K562 (cell line): Measurements from ENCODE around the gene HLA-B. TPM values are rescaled to one million over a fixed set of nuclear protein-coding genes. Genes with fewer than 3 reads are reported as not detected.

Experiments
- CBX1 ChIP-seq: sonication (generic); IDR thresholded peaks from 2 replicates; pipeline ENCODE4 v1.6.1; 2016; ENCODE audit warnings: antibody characterized with exemption, low read depth, mild to moderate bottlenecking
- CHAMP1 ChIP-seq: fragments of 450-650 bp; IDR thresholded peaks from 2 replicates; pipeline ENCODE4 v1.6.1; 2016; ENCODE audit warnings: mild to moderate bottlenecking
- E2F5 ChIP-seq: sonication (generic); formaldehyde crosslinking; IDR thresholded peaks from 2 replicates; pipeline ENCODE4 v1.8.0; 2022; ENCODE audit warnings: mild to moderate bottlenecking, missing genetic modification reagents
- ETV1 ChIP-seq: fragments of 450-650 bp; conservative IDR thresholded peaks from 2 replicates; pipeline ENCODE4 v1.6.1; 2016; ENCODE audit warnings: missing genetic modification characterization, control low read depth, low read depth, missing compliant biosample characterization
- ETV6 ChIP-seq, 3 experiments: fragments of 150-350 bp in 1 of 3; sonication (generic) in 1 of 3; formaldehyde crosslinking in 1 of 3; IDR thresholded peaks; 2 replicates each; pipeline versions ENCODE4 v1.6.1 to v1.8.0; 2014 to 2022; ENCODE audit warnings: borderline replicate concordance in 2 of 3, low read depth in 2 of 3, antibody characterized with exemption in 1 of 3, low read length in 1 of 3, mild to moderate bottlenecking in 1 of 3, missing genetic modification reagents in 1 of 3
- FOXP4 ChIP-seq: sonication (generic); formaldehyde crosslinking; IDR thresholded peaks from 2 replicates; pipeline ENCODE4 v1.8.0; 2022; ENCODE audit warnings: mild to moderate bottlenecking, missing genetic modification reagents, borderline replicate concordance
- GTF2B ChIP-seq: IDR thresholded peaks from 2 replicates; pipeline ENCODE4 v1.6.1; 2011; ENCODE audit not compliant: insufficient read length; ENCODE audit errors: extremely low read depth
- MCM2 ChIP-seq: fragments of 450-650 bp; IDR thresholded peaks from 2 replicates; pipeline ENCODE4 v1.6.1; 2017; ENCODE audit warnings: low read depth, mild to moderate bottlenecking
- PHF21A ChIP-seq: fragments of 450-650 bp; IDR thresholded peaks from 2 replicates; pipeline ENCODE4 v1.6.1; 2017; ENCODE audit warnings: low read depth, borderline replicate concordance
- POLR2G ChIP-seq: fragments of 200-400 bp; formaldehyde crosslinking; IDR thresholded peaks from 2 replicates; pipeline ENCODE4 v1.6.1; 2017; ENCODE audit warnings: low read depth, mild to moderate bottlenecking, antibody characterized with exemption, low read length, moderate library complexity
- TAF1 ChIP-seq: IDR thresholded peaks from 2 replicates; pipeline ENCODE4 v1.6.1; 2011; ENCODE audit warnings: mild to moderate bottlenecking, low read length, moderate library complexity; ENCODE audit not compliant: insufficient read depth, control insufficient read depth, severe bottlenecking; ENCODE audit errors: extremely low read depth
- TRIM28 ChIP-seq: fragments of 450-650 bp; IDR thresholded peaks from 2 replicates; pipeline ENCODE4 v1.6.1; 2017
- ZFP1 ChIP-seq: fragments of 450-650 bp; formaldehyde crosslinking; IDR thresholded peaks from 2 replicates; pipeline ENCODE4 v1.4.0; 2020; ENCODE audit warnings: mild to moderate bottlenecking, mixed read lengths
- ZNF384 ChIP-seq: IDR thresholded peaks from 2 replicates; pipeline ENCODE4 v1.6.1; 2012; ENCODE audit warnings: low read depth, low read length, improper control_type of control experiment
- ZNF511 ChIP-seq: sonication (generic); formaldehyde crosslinking; IDR thresholded peaks from 2 replicates; pipeline ENCODE4 v1.8.0; 2022; ENCODE audit warnings: mild to moderate bottlenecking, missing genetic modification reagents
- ZNF561 ChIP-seq: fragments of 450-650 bp; formaldehyde crosslinking; conservative IDR thresholded peaks from 2 replicates; pipeline ENCODE4 v1.4.0; 2020; ENCODE audit warnings: mild to moderate bottlenecking, moderate library complexity
- ZNF583 ChIP-seq: fragments of 250-450 bp; sonication (Bioruptor Pico); IDR thresholded peaks from 2 replicates; pipeline ENCODE4 v1.4.0; 2020
- ZNF717 ChIP-seq: fragments of 250-450 bp; sonication (Bioruptor Pico); IDR thresholded peaks from 2 replicates; pipeline ENCODE4 v1.5.0; 2021
- ZNF830 ChIP-seq: fragments of 250-450 bp; sonication (Bioruptor Pico); IDR thresholded peaks from 2 replicates; pipeline ENCODE4 v1.5.0; 2021; ENCODE audit warnings: mild to moderate bottlenecking
- polyA plus RNA-seq, 8 experiments: library from polyadenylated mRNA; depleted of rRNA in 4 of 8; stranded (reverse) in 5 of 8; unstranded in 3 of 8; fragments of >200 nt; fragmentation: Nextera tagmentation in 2 of 8; fragmentation: Illumina TruSeq in 1 of 8; extraction: Ambion mirVana in 2 of 8; extraction: Trizol in 1 of 8; gene quantifications; 2 replicates each; pipeline versions ENCODE4 v1.2.1 to v1.2.3, GENCODE V29; 2011 to 2014; ENCODE audit warnings: inconsistent platforms in 1 of 8, missing spikeins in 1 of 8
- total RNA-seq, 7 experiments: library from RNA; depleted of rRNA in 6 of 7; stranded (reverse); fragments of >200 nt in 6 of 7; fragmentation: Illumina TruSeq in 2 of 7; extraction: Trizol in 2 of 7; gene quantifications; 2 replicates each; pipeline versions ENCODE4 v1.2.1 to v1.2.3, GENCODE V29; 2011 to 2021; ENCODE audit warnings: low replicate concordance in 1 of 7

HLA-B gene
- total and polyA plus RNA-seq, 9 of the 15 experiments (the other 6 are each of a cell fraction or from before 2014, with no cell fraction given) = 0.07 to 9.7 (median 0.65) TPM; not detected in 2

- no peak for TF ChIP-seq FOXP4 (CRISPR knock-in tag)
- TF ChIP-seq POLR2G = peak; percentile 88
- no peak for TF ChIP-seq ZNF583 (CRISPR knock-in tag)
- peak; percentile 70 for TF ChIP-seq ZNF384
- peak; percentile 66 for TF ChIP-seq CHAMP1
- TF ChIP-seq ZNF717 = no peak
- no peak for TF ChIP-seq ZNF830 (CRISPR knock-in tag)
- peak; percentile 38 for TF ChIP-seq ETV1 (tag)
- peak; percentile 80 for TF ChIP-seq TAF1
- no peak for TF ChIP-seq CBX1
- no peak for TF ChIP-seq ZNF561 (CRISPR knock-in tag)
- TF ChIP-seq GTF2B = no peak
- TF ChIP-seq ZNF511 (CRISPR knock-in tag) = no peak
- peak; percentile 62; the same call in 1 of the 2 replicates for TF ChIP-seq E2F5 (CRISPR knock-in tag)
- peak; percentile 71 for TF ChIP-seq TRIM28
- no peak for TF ChIP-seq MCM2
- no peak for TF ChIP-seq ZFP1 (CRISPR knock-in tag)
- 0 out of 4 replicates have a peak, but pooled peaks of 1 of the 2 experiments have one; percentile 13 for TF ChIP-seq ETV6 (IDR thresholded peaks at IDR 0.05; ENCODE audit: borderline replicate concordance in 1 of 2, low read depth in 2 of 2, low read length in 1 of 2)
- TF ChIP-seq ETV6 (CRISPR knock-in tag; IDR thresholded peaks at IDR 0.05; ENCODE audit: borderline replicate concordance) = no peak
- no peak; the same call in 1 of the 2 replicates for TF ChIP-seq PHF21A
Measured at GRCh38 chr6:31399589-31400466, 42.8 kb upstream of the HLA-B start (continued).
